Measurements from ENCODE around the gene TRABD2B. TPM values are rescaled to one million over a fixed set of nuclear protein-coding genes. Genes with fewer than 3 reads are reported as not detected.

The TRABD2B gene
- total and polyA plus RNA-seq, 2 experiments from 2014 or later, result 1.6 to 2.0 TPM

DNA sequence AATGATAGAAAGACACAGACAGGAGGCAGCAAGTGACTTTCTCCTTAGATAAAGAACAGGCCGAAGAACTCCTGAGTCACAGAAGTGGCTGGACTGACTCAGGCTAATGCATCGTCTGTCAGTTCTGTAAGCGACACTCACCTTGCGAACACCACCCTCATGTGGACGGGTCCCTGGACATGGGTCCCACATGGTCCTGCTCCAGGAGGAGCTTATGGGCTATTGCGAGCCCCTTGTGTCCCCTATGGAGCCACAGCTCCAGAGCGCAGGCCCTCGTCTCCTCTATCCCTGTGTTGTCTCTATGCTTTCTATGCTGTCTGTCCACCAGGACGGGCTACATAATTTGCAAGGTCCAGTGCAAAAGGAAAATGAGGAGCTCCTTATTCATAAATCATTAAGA, 85.8 kb downstream of the TRABD2B start:
- Histone ChIP-seq H3K4me1 (ENCODE audit: insufficient read depth) (peaks cover 3% of the 10 kb centered on the region; the same call in 1 of the 2 replicates), H3K27me3 (ENCODE audit: insufficient read depth) (no peaks in the 10 kb centered on the region), H3K27ac (ENCODE audit: low read depth) (no peak overlapping the region), H3K4me2 (no peak overlapping the region), H3K79me2 (replicated peaks; ENCODE audit: insufficient read depth) (no peaks in the 10 kb centered on the region), H3K36me3 (ENCODE audit: insufficient read depth) (no peaks in the 10 kb centered on the region), H4K20me1 (replicated peaks; ENCODE audit: insufficient read depth) (no peaks in the 10 kb centered on the region; the same call in 1 of the 2 replicates), H3K9me2 (ENCODE audit: insufficient read depth) (no peaks in the 10 kb centered on the region), H3F3A (replicated peaks; ENCODE audit: low read depth) (no peaks in the 10 kb centered on the region), H3K4me3 (no peak overlapping the region), H2AFZ (no peak overlapping the region)
- Mint-ChIP-seq H3K27me3 (ENCODE audit: insufficient read depth, low read depth, poor library complexity) (peaks cover 14% of the 10 kb centered on the region), H3K27ac (no peak overlapping the region), H3K36me3 (ENCODE audit: low read depth) (no peaks in the 10 kb centered on the region), H3K4me3 (no peak overlapping the region), H3K4me1 (peaks cover 21% of the 10 kb centered on the region), H3K9me3 (no peaks in the 10 kb centered on the region; the same call in 2 of the 3 replicates)
- ATAC-seq (no peak), DNase-seq (ENCODE audit: low spot score) (no peak)
- TF ChIP-seq, protein P1, sequence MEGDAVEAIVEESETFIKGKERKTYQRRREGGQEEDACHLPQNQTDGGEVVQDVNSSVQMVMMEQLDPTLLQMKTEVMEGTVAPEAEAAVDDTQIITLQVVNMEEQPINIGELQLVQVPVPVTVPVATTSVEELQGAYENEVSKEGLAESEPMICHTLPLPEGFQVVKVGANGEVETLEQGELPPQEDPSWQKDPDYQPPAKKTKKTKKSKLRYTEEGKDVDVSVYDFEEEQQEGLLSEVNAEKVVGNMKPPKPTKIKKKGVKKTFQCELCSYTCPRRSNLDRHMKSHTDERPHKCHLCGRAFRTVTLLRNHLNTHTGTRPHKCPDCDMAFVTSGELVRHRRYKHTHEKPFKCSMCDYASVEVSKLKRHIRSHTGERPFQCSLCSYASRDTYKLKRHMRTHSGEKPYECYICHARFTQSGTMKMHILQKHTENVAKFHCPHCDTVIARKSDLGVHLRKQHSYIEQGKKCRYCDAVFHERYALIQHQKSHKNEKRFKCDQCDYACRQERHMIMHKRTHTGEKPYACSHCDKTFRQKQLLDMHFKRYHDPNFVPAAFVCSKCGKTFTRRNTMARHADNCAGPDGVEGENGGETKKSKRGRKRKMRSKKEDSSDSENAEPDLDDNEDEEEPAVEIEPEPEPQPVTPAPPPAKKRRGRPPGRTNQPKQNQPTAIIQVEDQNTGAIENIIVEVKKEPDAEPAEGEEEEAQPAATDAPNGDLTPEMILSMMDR (conservative IDR thresholded peaks at IDR 0.05; ENCODE audit: low read depth in 2 of 2), result no peak

- Histone ChIP-seq H3K9me2 (ENCODE audit: insufficient read depth) (no peaks in the 10 kb centered on the region), H2AFZ (no peak overlapping the region), H3K4me1 (ENCODE audit: insufficient read depth) (no peaks in the 10 kb centered on the region), H3K27me3 (ENCODE audit: insufficient read depth) (no peaks in the 10 kb centered on the region), H3K79me2 (replicated peaks; ENCODE audit: insufficient read depth) (no peaks in the 10 kb centered on the region), H4K20me1 (replicated peaks; ENCODE audit: insufficient read depth) (no peaks in the 10 kb centered on the region; the same call in 1 of the 2 replicates), H3F3A (replicated peaks; ENCODE audit: low read depth) (no peaks in the 10 kb centered on the region), H3K4me3 (no peak overlapping the region), H3K36me3 (ENCODE audit: insufficient read depth) (no peaks in the 10 kb centered on the region), H3K4me2 (no peak overlapping the region), H3K27ac (ENCODE audit: low read depth) (no peak overlapping the region)
- Mint-ChIP-seq H3K9me3 (no peaks in the 10 kb centered on the region; the same call in 2 of the 3 replicates), H3K4me3 (no peak overlapping the region), H3K4me1 (peaks cover 17% of the 10 kb centered on the region), H3K27me3 (ENCODE audit: insufficient read depth, low read depth, poor library complexity) (peaks cover 5% of the 10 kb centered on the region), H3K27ac (no peak overlapping the region), H3K36me3 (ENCODE audit: low read depth) (no peaks in the 10 kb centered on the region)
- no peak for DNase-seq (ENCODE audit: low spot score)
- no peak for ATAC-seq
- no peak for TF ChIP-seq STAT1 (IDR thresholded peaks at IDR 0.05; ENCODE audit: unreplicated experiment)
- TF ChIP-seq ETS1 (IDR thresholded peaks at IDR 0.05), result no peak
- no peak for TF ChIP-seq CREB1 (CRISPR knock-in tag; IDR thresholded peaks at IDR 0.05; ENCODE audit: low read depth)
- no peak for TF ChIP-seq POLR2AphosphoS5 (IDR thresholded peaks at IDR 0.05; ENCODE audit: low read depth)
- TF ChIP-seq EZH2phosphoT487 (IDR thresholded peaks at IDR 0.05; ENCODE audit: unreplicated experiment), result no peak
- no peak for TF ChIP-seq NANOG (IDR thresholded peaks at IDR 0.05; ENCODE audit: borderline replicate concordance)
- no peak for TF ChIP-seq JUNB (IDR thresholded peaks at IDR 0.05; ENCODE audit: unreplicated experiment)
- TF ChIP-seq REST (IDR thresholded peaks at IDR 0.05; ENCODE audit: unreplicated experiment), result no peak
- TF ChIP-seq EZH2 (IDR thresholded peaks at IDR 0.05; ENCODE audit: low read depth, unreplicated experiment), result no peak
Observed at GRCh38 chr1:47908258-47908657, 88.9 kb downstream of the TRABD2B start.
